T47D (cell line): Measurements from ENCODE around the gene TTC34.
"Not testable (repeated sequence)": the region's sequence is repeated elsewhere in the genome, so short reads cannot be mapped to it uniquely, and the experiment has no call there.

Experiments used
- DNase-seq, 2 experiments: peaks; one replicate each; pipeline versions ENCODE4 v3.0.0 to v3.0.0-alpha.2; 2011 to 2012; ENCODE audit warnings: low read depth in 1 of 2, low spot score in 1 of 2
- in situ Hi-C: cut with HindIII; loops from 2 replicates; pipeline ENCODE4 v1.10.0; 2016; ENCODE audit warnings: low sequenced_read_pairs, low pct_unique_long_range_greater_than_20kb

Gene TTC34

DNA sequence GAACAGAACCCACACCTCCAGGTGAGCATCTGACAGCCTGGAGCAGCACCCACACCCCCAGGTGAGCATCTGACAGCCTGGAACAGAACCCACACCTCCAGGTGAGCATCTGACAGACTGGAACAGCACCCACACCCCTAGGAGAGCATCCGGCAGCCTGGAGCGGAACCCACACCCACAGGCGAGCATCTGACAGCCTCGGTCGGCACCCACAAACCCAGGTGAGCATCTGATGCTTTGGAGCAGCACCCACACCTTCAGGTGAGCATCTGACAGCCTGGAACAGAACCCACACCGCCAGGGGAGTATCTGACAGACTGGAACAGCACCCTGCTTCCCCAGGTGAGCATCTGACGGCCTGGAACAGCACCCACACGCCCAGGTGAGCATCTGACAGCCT, 52.9 kb downstream of the TTC34 start:
- DNase-seq, in situ Hi-C loops: not testable (repeated sequence)

DNA sequence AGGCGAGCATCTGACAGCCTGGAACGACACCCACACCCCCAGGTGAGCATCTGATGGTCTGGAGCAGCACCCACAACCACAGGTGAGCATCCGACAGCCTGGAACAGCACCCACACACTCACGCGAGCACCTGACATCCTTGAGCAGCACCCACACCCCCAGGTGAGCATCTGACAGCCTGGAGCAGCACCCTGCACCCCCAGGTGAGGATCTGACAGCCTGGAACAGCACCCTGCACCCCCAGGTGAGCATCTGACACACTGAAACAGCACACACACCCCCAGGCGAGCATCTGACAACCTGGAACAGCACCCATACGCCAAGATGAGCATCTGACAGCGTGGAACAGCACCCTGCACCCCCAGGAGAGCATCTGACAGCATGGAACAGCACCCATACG, 106.7 kb downstream of the TTC34 start:
- in situ Hi-C loops, DNase-seq: not testable (repeated sequence)

DNA sequence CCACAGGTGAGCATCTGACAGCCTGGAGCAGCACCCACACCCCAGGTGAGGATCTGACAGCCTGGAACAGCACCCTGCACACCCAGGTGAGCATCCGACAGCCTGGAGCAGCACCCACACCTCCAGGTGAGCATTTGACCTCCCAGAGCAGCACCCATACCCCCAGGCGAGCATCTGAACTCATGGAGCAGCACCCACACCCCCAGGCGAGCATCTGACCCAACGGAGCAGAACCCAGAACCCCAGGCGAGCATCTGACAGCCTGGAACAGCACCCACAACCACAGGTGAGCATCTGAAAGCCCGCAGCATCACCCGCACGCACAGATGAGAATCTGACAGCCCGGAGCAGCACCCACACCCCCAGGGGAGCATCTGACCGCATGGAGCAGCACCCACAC, 111.3 kb downstream of the TTC34 start:
- in situ Hi-C loops, DNase-seq: not testable (repeated sequence)

DNA sequence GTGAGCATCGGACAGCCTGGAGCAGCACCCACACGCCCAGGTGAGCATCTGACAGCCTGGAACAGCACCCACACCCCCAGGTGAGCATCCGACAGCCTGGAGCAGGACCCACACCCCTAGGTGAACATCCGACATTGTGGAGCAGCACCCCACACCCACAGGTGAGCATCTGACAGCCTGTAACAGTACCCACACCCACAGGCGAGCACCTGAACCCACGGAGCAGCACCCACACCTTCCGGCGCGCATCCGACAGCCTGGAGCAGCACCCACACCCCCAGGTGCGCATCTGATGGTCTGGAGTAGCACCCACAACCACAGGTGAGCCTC, 113.2 kb downstream of the TTC34 start:
- DNase-seq, in situ Hi-C loops: not testable (repeated sequence)

DNA sequence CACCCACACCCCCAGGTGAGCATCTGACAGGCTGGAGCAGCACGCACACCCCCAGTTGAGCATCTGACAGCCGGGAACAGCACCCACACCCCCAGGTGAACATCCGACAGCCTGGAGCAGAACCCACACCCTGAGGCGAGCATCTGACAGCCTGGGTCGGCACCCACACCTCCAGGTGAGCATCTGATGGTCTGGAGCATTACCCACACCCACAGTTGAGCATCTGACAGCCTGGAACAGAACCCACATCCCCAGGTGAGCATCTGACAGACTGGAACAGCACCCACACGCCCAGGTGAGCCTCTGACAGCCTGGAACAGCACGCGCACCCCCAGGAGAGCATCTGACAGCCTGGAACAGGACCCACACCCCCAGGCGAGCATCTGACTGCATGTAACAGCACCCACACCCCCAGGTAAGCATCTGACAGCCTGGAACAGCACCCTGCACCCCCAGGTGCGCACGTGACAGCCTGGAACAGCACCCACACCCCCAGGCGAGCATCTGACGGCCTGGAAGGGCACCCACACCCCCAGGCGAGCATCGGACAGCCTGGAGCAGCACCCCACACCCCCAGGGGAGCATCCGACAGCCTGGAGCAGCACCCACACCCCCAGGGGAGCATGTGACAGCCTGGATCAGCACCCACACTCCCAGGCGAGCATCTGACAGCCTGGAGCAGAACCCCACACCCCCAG, 113.7 kb downstream of the TTC34 start:
- DNase-seq, in situ Hi-C loops: not testable (repeated sequence)

DNA sequence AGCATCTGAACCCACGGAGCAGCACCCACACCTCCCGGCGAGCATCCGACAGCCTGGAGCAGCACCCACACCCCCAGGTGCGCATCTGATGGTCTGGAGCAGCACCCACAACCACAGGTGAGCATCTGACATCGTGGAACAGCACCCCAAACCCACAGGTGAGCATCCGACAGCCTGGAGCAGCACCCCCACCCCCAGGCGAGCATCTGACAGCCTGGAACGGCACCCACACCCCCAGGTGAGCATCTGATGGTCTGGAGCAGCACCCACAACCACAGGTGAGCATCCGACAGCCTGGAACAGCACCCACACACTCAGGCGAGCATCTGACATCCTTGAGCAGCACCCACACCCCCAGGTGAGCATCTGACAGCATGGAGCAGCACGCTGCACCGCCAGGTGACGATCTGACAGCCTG, 114.3 kb downstream of the TTC34 start:
- in situ Hi-C loops, DNase-seq: not testable (repeated sequence)

DNA sequence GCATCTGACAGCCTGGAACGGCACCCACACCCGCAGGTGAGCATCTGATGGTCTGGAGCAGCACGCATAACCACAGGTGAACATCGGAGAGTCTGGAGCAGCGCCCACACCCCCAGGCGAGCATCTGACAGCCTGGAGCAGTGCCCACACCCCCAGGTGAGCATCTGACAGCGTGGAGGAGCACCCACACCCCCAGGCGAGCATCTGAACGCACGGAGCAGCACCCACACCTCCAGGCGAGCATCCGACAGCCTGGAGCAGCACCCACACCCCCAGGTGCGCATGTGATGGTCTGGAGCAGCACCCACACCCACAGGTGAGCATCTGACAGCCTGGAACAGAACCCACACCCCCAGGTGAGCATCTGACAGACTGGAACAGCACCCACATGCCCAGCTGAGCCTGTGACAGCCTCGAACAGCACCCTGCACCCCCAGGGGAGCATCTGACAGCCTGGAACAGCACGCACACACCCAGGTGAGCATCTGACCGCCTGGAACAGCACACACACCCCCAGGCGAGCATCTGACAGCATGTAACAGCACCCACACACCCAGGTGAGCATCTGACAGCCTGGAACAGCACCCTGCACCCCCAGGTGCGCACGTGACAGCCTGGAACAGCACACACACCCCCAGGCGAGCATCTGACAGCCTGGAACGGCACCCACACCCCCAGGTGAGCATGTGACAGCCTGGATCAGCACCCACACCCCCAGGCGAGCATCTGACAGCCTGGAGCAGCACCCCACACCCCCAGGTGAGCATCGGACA, 115.2 kb downstream of the TTC34 start:
- in situ Hi-C loops, DNase-seq: not testable (repeated sequence)

DNA sequence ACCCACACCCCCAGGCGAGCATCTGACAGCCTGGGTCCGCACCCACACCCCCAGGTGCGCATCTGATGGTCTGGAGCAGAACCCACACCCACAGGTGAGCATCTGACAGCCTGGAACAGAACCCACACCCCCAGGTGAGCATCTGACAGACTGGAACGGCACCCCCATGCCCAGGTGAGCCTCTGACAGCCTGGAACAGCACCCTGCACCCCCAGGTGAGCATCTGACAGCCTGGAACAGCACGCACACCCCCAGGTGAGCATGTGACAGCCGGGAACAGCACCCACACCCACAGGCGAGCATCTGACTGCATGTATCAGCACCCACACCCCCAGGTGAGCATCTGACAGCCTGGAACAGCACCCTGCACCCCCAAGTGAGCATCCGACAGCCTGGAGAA, 115.8 kb downstream of the TTC34 start:
- in situ Hi-C loops, DNase-seq: not testable (repeated sequence)

DNA sequence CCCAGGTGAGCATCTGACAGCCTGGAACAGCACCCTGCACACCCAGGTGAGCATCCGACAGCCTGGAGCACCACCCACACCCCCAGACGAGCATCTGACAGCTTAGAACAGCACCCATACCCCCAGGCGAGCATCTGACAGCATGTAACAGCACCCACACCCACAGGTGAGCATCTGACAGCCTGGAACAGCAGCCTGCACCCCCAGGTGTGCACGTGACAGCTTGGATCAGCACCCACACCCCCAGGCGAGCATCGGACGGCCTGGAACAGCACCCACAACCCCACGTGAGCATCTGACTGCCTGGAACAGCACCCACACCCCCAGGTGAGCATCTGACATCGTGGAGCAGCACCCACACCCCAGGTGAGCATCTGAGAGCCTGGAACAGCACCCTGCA, 116.6 kb downstream of the TTC34 start:
- in situ Hi-C loops = not testable (repeated sequence)

DNA sequence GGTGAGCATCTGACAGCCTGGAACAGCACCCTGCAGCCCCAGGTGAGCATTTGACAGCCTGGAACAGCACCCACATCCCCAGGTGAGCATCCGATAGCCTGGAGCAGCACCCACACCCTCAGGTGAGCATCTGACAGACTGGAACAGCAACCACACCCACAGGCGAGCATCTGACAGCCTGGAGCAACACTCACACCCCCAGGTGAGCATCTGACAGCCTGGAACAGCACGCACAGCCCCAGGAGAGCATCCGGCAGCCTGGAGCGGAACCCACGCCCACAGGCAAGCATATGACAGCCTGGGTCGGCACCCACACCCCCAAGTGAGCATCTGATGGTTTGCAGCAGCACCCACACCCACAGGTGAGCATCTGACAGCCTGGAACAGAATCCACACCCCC, 117.5 kb downstream of the TTC34 start:
- DNase-seq = peak in 1 of 2 experiments; percentile 0
- in situ Hi-C loops = not testable (repeated sequence)

More for the DNA sequence above, 116.6 kb downstream of the TTC34 start:
- DNase-seq = not testable (repeated sequence)

DNA sequence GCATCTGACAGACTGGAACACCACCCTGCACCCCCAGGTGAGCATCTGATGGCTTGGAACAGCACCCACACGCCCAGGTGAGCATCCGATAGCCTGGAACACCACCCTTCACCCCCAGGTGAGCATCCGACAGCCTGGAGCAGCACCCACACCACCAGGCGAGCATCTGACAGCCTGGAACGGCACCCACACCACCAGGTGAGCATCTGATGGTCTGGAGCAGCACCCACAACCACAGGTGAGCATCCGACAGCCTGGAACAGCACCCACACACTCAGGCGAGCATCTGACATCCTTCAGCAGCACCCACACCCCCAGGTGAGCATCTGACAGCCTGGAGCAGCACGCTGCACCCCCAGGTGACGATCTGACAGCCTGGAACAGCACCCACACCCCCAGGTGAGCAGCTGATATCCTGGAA, 118.2 kb downstream of the TTC34 start:
- in situ Hi-C loops, DNase-seq: not testable (repeated sequence)

DNA sequence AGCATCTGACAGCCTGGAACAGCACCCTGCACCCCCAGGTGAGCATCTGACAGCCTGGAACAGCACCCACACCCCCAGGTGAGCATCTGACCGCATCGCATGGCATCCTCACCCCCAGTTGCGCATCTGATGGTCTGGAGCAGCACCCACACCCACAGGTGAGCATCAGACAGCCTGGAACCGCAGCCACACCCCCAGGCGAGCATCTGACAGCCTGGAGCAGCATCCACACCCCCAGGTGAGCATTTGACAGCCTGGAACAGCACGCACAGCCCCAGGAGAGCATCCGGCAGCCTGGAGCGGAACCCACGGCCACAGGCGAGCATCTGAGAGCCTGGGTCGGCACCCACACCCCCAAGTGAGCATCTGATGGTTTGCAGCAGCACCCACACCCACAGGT, 118.6 kb downstream of the TTC34 start:
- DNase-seq, in situ Hi-C loops: not testable (repeated sequence)

DNA sequence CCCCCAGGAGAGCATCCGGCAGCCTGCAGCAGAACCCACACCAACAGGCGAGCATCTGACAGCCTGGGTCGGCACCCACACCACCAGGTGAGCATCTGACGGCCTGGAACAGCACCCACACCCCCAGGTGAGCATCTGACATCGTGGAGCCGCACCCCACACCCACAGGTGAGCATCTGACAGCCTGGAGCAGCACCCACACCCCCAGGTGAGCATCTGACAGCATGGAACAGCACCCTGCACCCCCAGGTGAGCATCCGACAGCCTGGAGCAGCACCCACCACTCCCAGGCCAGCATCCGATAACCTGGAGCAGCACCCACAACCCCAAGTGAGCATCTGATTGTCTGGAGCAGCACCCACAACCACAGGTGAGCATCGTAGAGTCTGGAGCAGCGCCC, 124.8 kb downstream of the TTC34 start:
- in situ Hi-C loops, DNase-seq: not testable (repeated sequence)

DNA sequence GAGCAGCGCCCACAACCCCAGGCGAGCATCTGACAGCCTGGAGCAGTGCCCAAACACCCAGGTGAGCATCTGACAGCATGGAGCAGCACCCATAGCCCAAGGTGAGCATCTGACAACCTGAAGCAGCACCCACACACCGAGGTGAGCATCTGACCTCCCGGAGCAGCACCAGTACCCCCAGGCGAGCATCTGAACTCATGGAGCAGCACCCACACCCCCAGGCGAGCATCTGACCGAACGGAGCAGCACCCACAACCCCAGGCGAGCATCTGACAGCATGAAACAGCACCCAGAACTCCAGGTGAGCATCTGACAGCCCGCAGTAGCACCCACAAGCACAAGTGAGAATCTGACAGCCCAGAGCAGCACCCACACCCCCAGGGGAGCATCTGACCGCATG, 129.8 kb downstream of the TTC34 start:
- DNase-seq, in situ Hi-C loops: not testable (repeated sequence)

DNA sequence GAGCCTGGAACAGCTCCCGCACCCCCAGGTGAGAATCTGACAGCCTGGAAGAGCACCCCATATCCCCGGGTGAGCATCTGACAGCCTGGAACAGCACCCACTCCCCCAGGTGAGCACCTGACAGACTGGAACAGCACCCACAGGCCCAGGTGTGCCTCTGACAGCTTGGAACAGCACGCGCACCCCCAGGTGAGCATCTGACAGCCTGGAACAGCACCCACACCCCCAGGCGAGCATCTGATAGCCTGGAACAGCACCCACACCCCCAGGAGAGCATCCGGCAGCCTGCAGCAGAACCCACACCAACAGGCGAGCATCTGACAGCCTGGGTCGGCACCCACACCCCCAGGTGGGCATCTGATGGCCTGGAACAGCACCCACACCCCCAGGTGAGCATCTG, 141.7 kb downstream of the TTC34 start:
- DNase-seq, in situ Hi-C loops: not testable (repeated sequence)

DNA sequence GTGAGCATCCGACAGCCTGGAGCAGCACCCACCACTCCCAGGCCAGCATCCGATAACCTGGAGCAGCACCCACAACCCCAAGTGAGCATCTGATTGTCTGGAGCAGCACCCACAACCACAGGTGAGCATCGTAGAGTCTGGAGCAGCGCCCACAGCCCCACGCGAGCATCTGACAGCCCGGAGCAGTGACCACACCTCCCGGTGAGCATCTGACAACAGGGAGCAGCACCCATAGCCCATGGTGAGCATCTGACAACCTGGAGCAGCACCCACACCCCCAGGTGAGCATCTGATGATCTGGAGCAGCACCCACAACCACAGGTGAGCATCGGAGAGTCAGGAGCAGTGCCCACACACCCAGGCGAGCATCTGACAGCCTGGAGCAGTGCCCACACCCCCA, 143.6 kb downstream of the TTC34 start:
- in situ Hi-C loops, DNase-seq: not testable (repeated sequence)

DNA sequence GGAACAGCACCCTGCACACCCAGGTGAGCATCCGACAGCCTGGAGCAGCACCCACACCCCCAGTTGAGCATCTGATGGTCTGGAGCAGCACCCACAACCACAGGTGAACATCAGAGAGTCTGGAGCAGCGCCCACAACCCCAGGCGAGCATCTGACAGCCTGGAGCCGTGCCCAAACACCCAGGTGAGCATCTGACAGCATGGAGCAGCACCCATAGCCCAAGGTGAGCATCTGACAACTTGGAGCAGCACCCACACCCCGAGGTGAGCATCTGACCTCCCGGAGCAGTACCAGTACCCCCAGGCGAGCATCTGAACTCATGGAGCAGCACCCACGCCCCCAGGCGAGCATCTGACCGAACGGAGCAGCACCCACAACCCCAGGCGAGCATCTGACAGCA, 144.4 kb downstream of the TTC34 start:
- in situ Hi-C loops, DNase-seq: not testable (repeated sequence)

DNA sequence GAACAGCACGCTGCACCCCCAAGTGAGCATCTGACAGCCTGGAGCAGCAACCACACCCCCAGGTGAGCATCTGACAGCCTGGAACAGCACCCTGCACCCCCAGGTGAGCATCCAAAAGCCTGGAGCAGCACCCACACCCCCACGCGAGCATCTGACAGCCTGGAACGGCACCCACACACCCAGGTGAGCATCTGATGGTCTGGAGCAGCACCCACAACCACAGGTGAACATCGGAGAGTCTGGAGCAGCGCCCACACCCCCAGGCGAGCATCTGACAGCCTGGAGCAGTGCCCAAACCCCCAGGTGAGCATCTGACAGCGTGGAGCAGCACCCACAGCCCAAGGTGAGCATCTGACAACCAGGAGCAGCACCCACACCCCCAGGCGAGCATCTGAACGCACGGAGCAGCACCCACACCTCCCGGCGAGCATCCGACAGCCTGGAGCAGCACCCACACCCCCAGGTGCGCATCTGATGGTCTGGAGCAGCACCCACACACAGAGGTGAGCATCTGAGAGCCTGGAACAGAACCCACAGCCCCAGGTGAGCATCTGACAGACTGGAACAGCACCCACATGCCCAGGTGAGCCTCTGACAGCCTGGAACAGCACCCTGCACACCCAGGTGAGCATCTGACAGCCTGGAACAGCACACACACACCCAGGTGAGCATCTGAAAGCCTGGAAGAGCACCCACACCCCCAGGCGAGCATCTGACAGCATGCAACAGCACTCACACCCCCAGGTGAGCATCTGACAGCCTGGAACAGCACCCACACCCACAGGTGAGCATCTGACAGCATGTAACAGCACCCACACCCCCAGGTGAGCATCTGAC, 145.7 kb downstream of the TTC34 start:
- in situ Hi-C loops, DNase-seq: not testable (repeated sequence)
